ENCODE results near the gene ADK.

GRCh38 chr10:74199315-74199714 is 48.3 kb downstream of the ADK start:
- TF ChIP-seq CTCF (IDR thresholded peaks at IDR 0.05): no peak
- TF ChIP-seq EP300 (IDR thresholded peaks at IDR 0.05): no peak
- no peak for TF ChIP-seq POLR2A (IDR thresholded peaks at IDR 0.05)
- TF ChIP-seq POLR2AphosphoS5 (IDR thresholded peaks at IDR 0.05): no peak

Data from stomach (tissue), 4 donors.